SK-N-MC (cell line): ENCODE results near the gene GRIK2.

Experiments
- EZH2 ChIP-seq: fragments of 200-600 bp; sonication (generic); IDR thresholded peaks from one replicate; pipeline ENCODE4 v1.6.1; 2017; ENCODE audit warnings: antibody characterized with exemption
- FOXP2 ChIP-seq: optimal IDR thresholded peaks from 2 replicates; pipeline ENCODE3; 2011; ENCODE audit warnings: mild to moderate bottlenecking, moderate library complexity; ENCODE audit not compliant: insufficient read depth; ENCODE audit errors: extremely low read length, control extremely low read depth
- POLR2AphosphoS5 ChIP-seq: IDR thresholded peaks from 2 replicates; pipeline ENCODE4 v1.6.1; 2012; ENCODE audit warnings: mild to moderate bottlenecking, low read depth, low read length, borderline replicate concordance

GRCh38 chr6:101490857-101491256 is 97.3 kb downstream of the GRIK2 start:
- TF ChIP-seq EZH2 (no peak), POLR2AphosphoS5 (no peak), FOXP2 (no peak)
